Measurements from ENCODE around the gene SPRR5. TPM values are rescaled to one million over a fixed set of nuclear protein-coding genes. Genes with fewer than 3 reads are reported as not detected.

Gene SPRR5
- polyA plus RNA-seq, 1 donor (not counting 4 experiments of a cell fraction or from before 2014, with no cell fraction given), result 0.30 TPM

DNA sequence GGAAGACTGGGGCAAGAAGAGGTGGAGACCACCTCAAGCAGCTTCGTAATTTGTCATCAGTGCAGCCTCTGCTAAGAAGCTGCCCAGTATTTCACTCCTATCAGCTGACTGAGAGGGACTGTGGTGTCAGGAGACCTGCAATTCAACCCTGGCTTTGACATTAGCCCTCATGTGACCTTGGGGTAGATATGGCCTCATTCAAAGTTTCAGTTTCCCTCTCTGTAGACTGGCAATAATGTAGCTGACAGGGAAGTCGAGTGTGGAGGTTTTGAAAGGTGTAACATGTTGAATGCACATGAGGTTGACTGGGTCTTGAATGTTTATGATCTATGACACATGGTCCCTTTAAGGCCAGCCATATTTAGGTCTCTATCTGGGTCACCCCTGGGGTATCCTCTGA lies 21.2 kb downstream of the SPRR5 start:
- Histone ChIP-seq H3K36me3 (ENCODE audit: control insufficient read depth in 2 of 2, extremely low read depth in 1 of 2, insufficient read depth in 2 of 2, low read length in 2 of 2) (no peaks in the 10 kb centered on the region), H4K20me1 (ENCODE audit: control insufficient read depth, extremely low read depth, insufficient read depth, low read length) (no peaks in the 10 kb centered on the region), H3K79me2 (ENCODE audit: control insufficient read depth, insufficient read depth, low read length) (no peaks in the 10 kb centered on the region), H3K4me2 (ENCODE audit: control insufficient read depth, extremely low read depth, insufficient read depth, low read depth, low read length) (no peak overlapping the region), H3K4me1 (ENCODE audit: control insufficient read depth, extremely low read depth, insufficient read depth, low read length) (peaks cover 27% of the 10 kb centered on the region), H3K9me1 (ENCODE audit: control insufficient read depth, extremely low read depth, insufficient read depth, low read length) (no peaks in the 10 kb centered on the region), H3K9me3 (ENCODE audit: control insufficient read depth, low read depth, low read length) (no peaks in the 10 kb centered on the region), H3K4me3 (ENCODE audit: control insufficient read depth in 2 of 3, extremely low read depth in 1 of 3, insufficient read depth in 2 of 3, low read depth in 1 of 3, low read length in 3 of 3) (no peak overlapping the region), H3K27me3 (ENCODE audit: control insufficient read depth, extremely low read depth, insufficient read depth, low read length) (no peaks in the 10 kb centered on the region), H3K27ac (ENCODE audit: control insufficient read depth, insufficient read depth, low read length) (no peak overlapping the region), H3K9ac (ENCODE audit: control insufficient read depth, extremely low read depth, insufficient read depth, low read length) (no peak overlapping the region), H2AFZ (ENCODE audit: control insufficient read depth, low read length) (no peak overlapping the region)
- dilution Hi-C loops (cut with MboI; ENCODE audit: extremely low pct_ligation_motif_present, low sequenced_read_pairs), result no loop called here
- TF ChIP-seq CTCF (optimal IDR thresholded peaks at IDR 0.05 in 1 of 3, IDR thresholded peaks at IDR 0.05 in 1 of 3, conservative IDR thresholded peaks at IDR 0.05 in 1 of 3; ENCODE audit: extremely low read depth in 1 of 3, insufficient read depth in 2 of 3, low read length in 3 of 3) (no peak), EZH2 (IDR thresholded peaks at IDR 0.05; ENCODE audit: low read length) (no peak)
- FAIRE-seq (no peak), DNase-seq (ENCODE audit: low read depth, low spot score) (no peak)

DNA sequence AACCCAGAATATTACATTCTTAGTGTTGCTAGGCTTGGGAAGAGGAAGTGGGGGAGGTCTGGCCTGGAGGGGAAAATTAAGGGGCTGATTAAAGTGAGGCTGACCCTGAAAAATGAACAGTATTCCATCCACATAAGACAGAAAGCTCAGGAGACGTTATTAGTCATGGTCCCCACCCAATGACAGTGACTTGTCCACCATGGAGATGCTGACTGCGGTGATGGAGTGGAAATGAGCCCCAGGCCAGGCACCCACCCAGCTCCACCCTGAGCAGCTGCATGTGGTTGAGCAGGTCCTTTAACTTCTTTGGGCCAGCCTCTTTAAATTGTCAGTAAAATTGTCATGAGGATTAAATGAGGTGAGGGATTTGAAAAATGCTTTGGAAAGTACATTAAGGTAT lies 22.0 kb downstream of the SPRR5 start:
- H3K27ac ChIP-seq (ENCODE audit: control insufficient read depth, insufficient read depth, low read length), result no peak overlapping the region

More for the DNA sequence above, 22.0 kb downstream of the SPRR5 start:
- no peak overlapping the region for H2AFZ ChIP-seq (ENCODE audit: control insufficient read depth, low read length)
- no peaks in the 10 kb centered on the region for H3K36me3 ChIP-seq (ENCODE audit: control insufficient read depth in 2 of 2, extremely low read depth in 1 of 2, insufficient read depth in 2 of 2, low read length in 2 of 2)
- TF ChIP-seq EZH2 (IDR thresholded peaks at IDR 0.05; ENCODE audit: low read length), result no peak
- no peak for TF ChIP-seq CTCF (optimal IDR thresholded peaks at IDR 0.05 in 1 of 3, IDR thresholded peaks at IDR 0.05 in 1 of 3, conservative IDR thresholded peaks at IDR 0.05 in 1 of 3; ENCODE audit: extremely low read depth in 1 of 3, insufficient read depth in 2 of 3, low read length in 3 of 3)
- no peaks in the 10 kb centered on the region for H3K79me2 ChIP-seq (ENCODE audit: control insufficient read depth, insufficient read depth, low read length)
- no peaks in the 10 kb centered on the region for H3K9me1 ChIP-seq (ENCODE audit: control insufficient read depth, extremely low read depth, insufficient read depth, low read length)
- H3K4me2 ChIP-seq (ENCODE audit: control insufficient read depth, extremely low read depth, insufficient read depth, low read depth, low read length), result no peak overlapping the region
- dilution Hi-C loops (cut with MboI; ENCODE audit: extremely low pct_ligation_motif_present, low sequenced_read_pairs), result no loop called here
- H3K9me3 ChIP-seq (ENCODE audit: control insufficient read depth, low read depth, low read length), result no peaks in the 10 kb centered on the region
- H3K4me1 ChIP-seq (ENCODE audit: control insufficient read depth, extremely low read depth, insufficient read depth, low read length), result peaks cover 27% of the 10 kb centered on the region
- H3K27me3 ChIP-seq (ENCODE audit: control insufficient read depth, extremely low read depth, insufficient read depth, low read length), result no peaks in the 10 kb centered on the region
- FAIRE-seq, result peak; percentile 58
- H3K9ac ChIP-seq (ENCODE audit: control insufficient read depth, extremely low read depth, insufficient read depth, low read length), result no peak overlapping the region
- DNase-seq (ENCODE audit: low read depth, low spot score), result no peak
- H4K20me1 ChIP-seq (ENCODE audit: control insufficient read depth, extremely low read depth, insufficient read depth, low read length), result no peaks in the 10 kb centered on the region
- no peak overlapping the region for H3K4me3 ChIP-seq (ENCODE audit: control insufficient read depth in 2 of 3, extremely low read depth in 1 of 3, insufficient read depth in 2 of 3, low read depth in 1 of 3, low read length in 3 of 3)

Measured in keratinocyte (primary cell).